Uterus (tissue), 4 donors: ENCODE measurements around the gene DAZL. TPM values are rescaled to one million over a fixed set of nuclear protein-coding genes. Genes with fewer than 3 reads are reported as not detected.

Experiments used
- DNase-seq, 2 donors: peaks; one replicate each; pipeline ENCODE4 v3.0.0-alpha.2; 2019 to 2020
- H3K27ac ChIP-seq, 2 donors: fragments of 200-600 bp; sonication (generic); 1 replicate in 1 of 2; 2 replicates in 1 of 2; pipeline ENCODE4 v1.5.1; 2016 to 2018
- H3K27me3 ChIP-seq, 2 donors: fragments of 200-600 bp; sonication (generic); one replicate each; pipeline ENCODE4 v1.5.1; 2018 to 2019; ENCODE audit warnings: control low read depth in 1 of 2
- H3K36me3 ChIP-seq, 2 donors: fragments of 200-600 bp; sonication (generic); one replicate each; pipeline ENCODE4 v1.5.1; 2019; ENCODE audit warnings: control low read depth in 1 of 2
- H3K4me1 ChIP-seq, 2 donors: fragments of 200-600 bp; sonication (generic); one replicate each; pipeline ENCODE4 v1.5.1; 2018 to 2019; ENCODE audit warnings: control low read depth in 1 of 2
- H3K4me3 ChIP-seq, 2 donors: fragments of 200-600 bp; sonication (generic); 1 replicate in 1 of 2; 2 replicates in 1 of 2; pipeline ENCODE4 v1.5.1; 2018 to 2019; ENCODE audit warnings: mild to moderate bottlenecking in 1 of 2
- H3K9me3 ChIP-seq, 2 donors: fragments of 200-600 bp; sonication (generic); one replicate each; pipeline ENCODE4 v1.5.1; 2019; ENCODE audit warnings: control low read depth in 1 of 2
- CTCF ChIP-seq, 4 experiments: fragments of 200-600 bp in 2 of 4; fragments of 450-650 bp in 2 of 4; sonication (generic) in 2 of 4; IDR thresholded peaks; one replicate each; pipeline ENCODE4 v1.5.1; 2016 to 2019; ENCODE audit warnings: antibody characterized with exemption in 4 of 4, mild to moderate bottlenecking in 2 of 4, moderate library complexity in 1 of 4
- POLR2A ChIP-seq, 2 donors: fragments of 450-650 bp; IDR thresholded peaks; one replicate each; pipeline ENCODE4 v1.6.1; 2016; ENCODE audit warnings: antibody characterized with exemption in 2 of 2, mild to moderate bottlenecking in 1 of 2, moderate library complexity in 1 of 2
- intact Hi-C: fragments of 100-400 bp; cut with DNase I; formaldehyde crosslinking; loops from one replicate; pipeline ENCODE4 v1.15.1; 2023; ENCODE audit warnings: low total_unique reads
- total RNA-seq, 4 donors: library from RNA; depleted of rRNA in 3 of 4; stranded (reverse); fragments of >200 nt in 3 of 4; gene quantifications; one replicate each; pipeline versions ENCODE4 v1.1.0 to v1.2.4, GENCODE V29; 2014 to 2023
- donor health status: DM: yes; HTN: yes; CAD: no.

The DAZL gene
- total RNA-seq, 4 donors from 2014 or later = 0.21 TPM; not detected in 3

- H3K27ac ChIP-seq = no peak overlapping the region
- H3K4me3 ChIP-seq = no peak overlapping the region
- intact Hi-C loops = no loop called here
- H3K9me3 ChIP-seq = no peaks in the 10 kb centered on the region
- TF ChIP-seq CTCF (IDR thresholded peaks at IDR 0.05) (no peak), POLR2A (IDR thresholded peaks at IDR 0.05) (no peak)
- H3K27me3 ChIP-seq = no peaks in the 10 kb centered on the region
- no peak for DNase-seq
- H3K36me3 ChIP-seq = no peaks in the 10 kb centered on the region
- H3K4me1 ChIP-seq = no peaks in the 10 kb centered on the region
These were observed 9.1 kb upstream of the DAZL start for GRCh38 chr3:16614033-16615031.

DNA sequence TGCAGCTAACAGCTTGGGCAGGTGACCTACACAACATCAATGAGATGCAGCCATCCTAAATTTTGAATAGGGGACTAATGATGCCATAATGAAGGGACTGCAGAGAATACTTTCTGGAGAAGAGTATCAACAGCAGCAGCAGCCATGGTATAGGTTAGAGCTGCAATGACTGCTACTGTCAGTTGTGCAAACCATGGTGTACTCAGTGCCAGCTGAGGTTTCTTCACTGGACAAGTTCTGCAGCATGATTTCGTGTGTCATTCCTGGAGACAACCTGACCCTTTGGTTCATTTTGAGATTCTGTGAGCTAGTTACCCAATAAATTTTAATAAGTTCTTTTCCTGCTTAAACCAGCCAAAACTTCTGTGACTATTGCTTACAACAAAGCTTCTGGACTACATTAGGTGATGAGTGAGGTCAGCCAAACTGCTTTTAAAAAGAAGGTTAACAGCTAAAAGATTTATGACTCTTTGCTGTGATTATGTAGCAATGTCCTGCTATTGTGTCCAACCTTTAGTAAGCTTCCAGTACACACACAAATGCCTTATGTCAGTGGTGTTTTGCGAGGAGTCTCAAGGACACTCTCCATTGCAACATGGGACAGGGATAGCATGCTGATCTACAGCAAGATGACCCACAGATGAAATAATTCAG, 4.8 kb upstream of the DAZL start:
- intact Hi-C loops = no loop called here
- Histone ChIP-seq H3K4me1 (no peaks in the 10 kb centered on the region), H3K9me3 (no peaks in the 10 kb centered on the region), H3K36me3 (no peaks in the 10 kb centered on the region), H3K27me3 (no peaks in the 10 kb centered on the region), H3K4me3 (no peak overlapping the region), H3K27ac (no peak overlapping the region)
- TF ChIP-seq CTCF (IDR thresholded peaks at IDR 0.05) (no peak), POLR2A (IDR thresholded peaks at IDR 0.05) (no peak)
- DNase-seq = no peak

GRCh38 chr3:16608816-16609215, 3.6 kb upstream of the DAZL start:
- intact Hi-C loops = no loop called here

DNA sequence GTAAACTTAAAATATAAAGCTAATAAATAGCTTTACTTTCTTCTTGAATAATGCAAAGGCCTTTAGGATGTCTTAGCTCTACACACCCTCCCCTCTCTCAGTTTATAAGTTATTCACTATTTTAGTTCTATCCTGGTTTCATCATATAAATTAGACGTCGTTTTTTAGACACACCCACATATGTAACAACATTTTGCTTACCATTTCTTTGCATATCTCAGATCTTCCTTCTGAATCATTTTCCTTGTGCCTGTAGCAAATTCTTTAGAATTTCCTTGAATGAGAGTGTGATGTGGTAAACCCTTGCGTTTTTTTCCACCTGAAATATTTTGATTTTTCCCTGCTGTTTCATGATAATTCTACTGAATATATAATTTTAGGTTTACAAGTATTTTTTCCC, 2.5 kb upstream of the DAZL start:
- DNase-seq = no peak
- TF ChIP-seq CTCF (IDR thresholded peaks at IDR 0.05) (no peak), POLR2A (IDR thresholded peaks at IDR 0.05) (no peak)
- intact Hi-C loops = no loop called here
- H3K9me3 ChIP-seq = no peaks in the 10 kb centered on the region
- no peaks in the 10 kb centered on the region for H3K27me3 ChIP-seq
- no peak overlapping the region for H3K27ac ChIP-seq
- H3K4me1 ChIP-seq = no peaks in the 10 kb centered on the region
- no peak overlapping the region for H3K4me3 ChIP-seq
- H3K36me3 ChIP-seq = no peaks in the 10 kb centered on the region

More at GRCh38 chr3:16608816-16609215, 3.6 kb upstream of the DAZL start:
- Histone ChIP-seq H3K4me1 (no peaks in the 10 kb centered on the region), H3K27me3 (no peaks in the 10 kb centered on the region), H3K9me3 (no peaks in the 10 kb centered on the region), H3K4me3 (no peak overlapping the region), H3K27ac (no peak overlapping the region), H3K36me3 (no peaks in the 10 kb centered on the region)
- DNase-seq = no peak
- no peak for TF ChIP-seq POLR2A (IDR thresholded peaks at IDR 0.05)
- TF ChIP-seq CTCF (IDR thresholded peaks at IDR 0.05) = no peak

DNA sequence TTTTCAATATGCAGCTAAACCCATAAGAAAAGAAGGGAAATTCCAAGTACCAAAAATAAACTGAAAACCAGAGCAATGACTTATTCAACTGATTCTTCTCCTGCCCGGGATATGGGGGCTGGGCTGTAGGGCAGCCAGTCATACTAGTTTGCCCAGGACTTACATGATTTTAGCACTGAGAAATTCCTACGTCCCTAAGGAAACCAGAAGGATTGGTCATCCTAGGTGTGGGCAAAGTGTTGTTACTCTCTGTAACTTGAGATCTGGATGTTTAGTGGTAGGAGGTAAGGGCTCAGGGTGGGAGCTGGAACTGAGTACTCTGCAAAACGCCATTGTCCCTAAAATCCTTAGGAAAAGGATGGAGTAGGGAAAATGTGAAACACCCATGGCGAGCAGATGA, 1.2 kb upstream of the DAZL start:
- H3K4me3 ChIP-seq = no peak overlapping the region
- H3K36me3 ChIP-seq = no peaks in the 10 kb centered on the region
- no peak overlapping the region for H3K27ac ChIP-seq
- no peaks in the 10 kb centered on the region for H3K4me1 ChIP-seq
- intact Hi-C loops = no loop called here
- H3K9me3 ChIP-seq = no peaks in the 10 kb centered on the region
- no peaks in the 10 kb centered on the region for H3K27me3 ChIP-seq
- no peak for DNase-seq
- TF ChIP-seq CTCF (IDR thresholded peaks at IDR 0.05) = no peak
